ENCODE results near the gene RTN4.

Gene RTN4

GRCh38 chr2:55050100-55050994 is at the start of gene RTN4:
RTN4 (minus strand) TSS chr2:55050451; CDS start chr2:55050300, 151 bp downstream.
- peak; percentile 5 for TF ChIP-seq CTCF (IDR thresholded peaks at IDR 0.05; ENCODE audit: low read depth, low read length, missing control alignments)
- peak; percentile 97 for DNase-seq (ENCODE audit: low read depth)
- H3K4me3 ChIP-seq (ENCODE audit: low read depth, low read length) = peak within 1 kb of the TSS; percentile 91

- DNase-seq (ENCODE audit: low read depth) = no peak
- H3K4me3 ChIP-seq (ENCODE audit: low read depth, low read length) = no peak overlapping the region
- no peak for TF ChIP-seq CTCF (IDR thresholded peaks at IDR 0.05; ENCODE audit: low read depth, low read length, missing control alignments)
Measured at GRCh38 chr2:55099493-55099877, 49.2 kb upstream of the RTN4 start.

GRCh38 chr2:55097461-55098410 is 47.5 kb upstream of the RTN4 start:
- H3K4me3 ChIP-seq (ENCODE audit: low read depth, low read length) = no peak overlapping the region
- no peak for TF ChIP-seq CTCF (IDR thresholded peaks at IDR 0.05; ENCODE audit: low read depth, low read length, missing control alignments)
- DNase-seq (ENCODE audit: low read depth) = no peak

GRCh38 chr2:55097082-55097460 is 46.8 kb upstream of the RTN4 start:
- no peak for DNase-seq (ENCODE audit: low read depth)
- H3K4me3 ChIP-seq (ENCODE audit: low read depth, low read length) = no peak overlapping the region
- no peak for TF ChIP-seq CTCF (IDR thresholded peaks at IDR 0.05; ENCODE audit: low read depth, low read length, missing control alignments)

GRCh38 chr2:55096586-55096985 is 46.3 kb upstream of the RTN4 start:
- no peak for DNase-seq (ENCODE audit: low read depth)
- no peak overlapping the region for H3K4me3 ChIP-seq (ENCODE audit: low read depth, low read length)
- TF ChIP-seq CTCF (IDR thresholded peaks at IDR 0.05; ENCODE audit: low read depth, low read length, missing control alignments) = no peak

- no peak for TF ChIP-seq CTCF (IDR thresholded peaks at IDR 0.05; ENCODE audit: low read depth, low read length, missing control alignments)
- no peak overlapping the region for H3K4me3 ChIP-seq (ENCODE audit: low read depth, low read length)
- no peak for DNase-seq (ENCODE audit: low read depth)
Measured at GRCh38 chr2:55093381-55093780, 43.1 kb upstream of the RTN4 start.

Measured in GM12864 (cell line).